ENCODE data around the gene TCP11. TPM values are rescaled to one million over a fixed set of nuclear protein-coding genes. Genes with fewer than 3 reads are reported as not detected.

TCP11 gene
- total and polyA plus RNA-seq, 4 donors = 0.05 to 0.19 TPM; not detected in 2

- TF ChIP-seq ZBTB33 (IDR thresholded peaks at IDR 0.05) = no peak
- no peak for TF ChIP-seq EGR1 (IDR thresholded peaks at IDR 0.05; ENCODE audit: low read depth in 2 of 2)
- no peak for TF ChIP-seq RXRA (IDR thresholded peaks at IDR 0.05)
- TF ChIP-seq NR2F2 (IDR thresholded peaks at IDR 0.05) = no peak
Measured at GRCh38 chr6:35190306-35190705, 49.2 kb upstream of the TCP11 start (continued).

- Histone ChIP-seq H3K36me3 (ENCODE audit: control insufficient read depth in 4 of 4, insufficient read depth in 3 of 4, low read depth in 1 of 4, low read length in 3 of 4) (no peaks in the 10 kb centered on the region), H3K27ac (ENCODE audit: low read depth in 1 of 2, low read length in 2 of 2) (no peak overlapping the region), H3K9ac (ENCODE audit: low read depth in 1 of 2, low read length in 2 of 2) (no peak overlapping the region), H3K4me1 (ENCODE audit: control insufficient read depth in 4 of 4, insufficient read depth in 4 of 4, low read length in 3 of 4) (peaks cover 0 to 4% (median 0%) of the 10 kb centered on the region in 4 donors), H3K27me3 (ENCODE audit: control insufficient read depth in 4 of 4, insufficient read depth in 4 of 4, low read length in 3 of 4) (no peaks in the 10 kb centered on the region), H3K9me3 (ENCODE audit: control insufficient read depth in 4 of 4, low read length in 3 of 4) (no peaks in the 10 kb centered on the region), H3K4me3 (ENCODE audit: low read depth in 1 of 3, low read length in 3 of 3) (no peak overlapping the region)
- TF ChIP-seq HNF4A (conservative IDR thresholded peaks at IDR 0.05) = no peak
- no peak for TF ChIP-seq REST (IDR thresholded peaks at IDR 0.05)
- TF ChIP-seq ZBTB33 (IDR thresholded peaks at IDR 0.05) = no peak
- no peak for TF ChIP-seq CTCF (IDR thresholded peaks at IDR 0.05; ENCODE audit: low read depth, low read length, missing input control)
- WGBS = 93% methylated on average over 3 of the region's 3 CpGs
- no peak for DNase-seq (ENCODE audit: low spot score)
Measured at GRCh38 chr6:35188886-35189285, 47.7 kb upstream of the TCP11 start.

- Histone ChIP-seq H3K4me1 (ENCODE audit: control insufficient read depth in 4 of 4, insufficient read depth in 4 of 4, low read length in 3 of 4) (peaks cover 0 to 4% (median 0%) of the 10 kb centered on the region in 4 donors), H3K27me3 (ENCODE audit: control insufficient read depth in 4 of 4, insufficient read depth in 4 of 4, low read length in 3 of 4) (no peaks in the 10 kb centered on the region), H3K9ac (ENCODE audit: low read depth in 1 of 2, low read length in 2 of 2) (no peak overlapping the region), H3K4me3 (ENCODE audit: low read depth in 1 of 3, low read length in 3 of 3) (no peak overlapping the region), H3K9me3 (ENCODE audit: control insufficient read depth in 4 of 4, low read length in 3 of 4) (no peaks in the 10 kb centered on the region), H3K27ac (ENCODE audit: low read depth in 1 of 2, low read length in 2 of 2) (no peak overlapping the region), H3K36me3 (ENCODE audit: control insufficient read depth in 4 of 4, insufficient read depth in 3 of 4, low read depth in 1 of 4, low read length in 3 of 4) (no peaks in the 10 kb centered on the region)
- 98% methylated on average over 2 of the region's 2 CpGs for WGBS
- no peak for DNase-seq (ENCODE audit: low spot score)
- no peak for TF ChIP-seq FOXA1 (IDR thresholded peaks at IDR 0.05)
- TF ChIP-seq HNF4A (conservative IDR thresholded peaks at IDR 0.05) = no peak
- no peak for TF ChIP-seq FOXA2 (IDR thresholded peaks at IDR 0.05)
- TF ChIP-seq REST (IDR thresholded peaks at IDR 0.05) = no peak
- no peak for TF ChIP-seq GABPA (IDR thresholded peaks at IDR 0.05 in 1 of 2, conservative IDR thresholded peaks at IDR 0.05 in 1 of 2)
- no peak for TF ChIP-seq JUND (IDR thresholded peaks at IDR 0.05)
- TF ChIP-seq TAF1 (conservative IDR thresholded peaks at IDR 0.05) = no peak
- TF ChIP-seq NR2F2 (IDR thresholded peaks at IDR 0.05) = no peak
- no peak for TF ChIP-seq ATF3 (IDR thresholded peaks at IDR 0.05)
- no peak for TF ChIP-seq ZBTB33 (IDR thresholded peaks at IDR 0.05)
- no peak for TF ChIP-seq YY1 (IDR thresholded peaks at IDR 0.05)
Measured at GRCh38 chr6:35186571-35186970, 45.4 kb upstream of the TCP11 start.
